NCI-H1048 (cell line): Measurements from ENCODE around the gene CDKN3.
"Not testable (repeated sequence)": the region's sequence is repeated elsewhere in the genome, so short reads cannot be mapped to it uniquely, and the experiment has no call there.

ENCODE experiments used
- DNase-seq: peaks from one replicate; lab custom pipeline; 2025; lab: John Stamatoyannopoulos, UW

The CDKN3 gene

DNA sequence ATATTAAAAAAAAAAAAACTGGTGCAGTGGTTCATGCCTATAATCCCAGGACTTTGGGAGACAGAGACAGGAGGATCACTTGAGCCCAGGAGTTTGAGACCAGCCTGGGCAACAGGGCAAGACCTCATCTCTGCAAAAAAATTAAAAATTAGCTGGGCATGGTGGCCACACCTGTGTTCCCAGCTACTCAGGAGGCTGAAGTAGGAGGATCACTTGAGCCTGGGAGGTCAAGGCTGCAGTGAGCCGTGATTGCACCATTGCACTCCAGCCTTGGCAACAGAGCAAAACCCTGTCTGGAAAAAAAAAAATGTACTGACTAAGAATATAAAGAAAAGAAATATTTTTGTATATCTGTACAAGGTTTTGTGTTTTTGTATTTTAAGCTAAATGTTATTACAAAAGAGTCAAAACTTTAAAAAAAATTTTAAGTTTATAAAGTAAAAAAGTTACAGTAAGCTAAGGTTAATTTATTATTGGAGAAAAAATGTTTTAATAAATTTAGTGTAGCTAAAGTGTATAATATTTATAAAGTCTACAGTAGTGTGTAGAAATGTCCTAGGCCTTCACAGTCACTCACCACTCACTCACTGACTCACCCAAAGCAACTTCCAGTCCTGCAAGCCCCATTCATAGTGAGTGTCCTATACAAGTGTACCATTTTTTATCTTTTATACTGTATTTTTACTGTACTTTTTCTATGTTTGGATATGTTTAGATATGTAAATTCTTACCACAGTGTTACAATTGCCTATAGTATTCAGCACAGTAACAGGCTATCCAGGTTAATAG is 60.2 kb downstream of the CDKN3 start:
- not testable (repeated sequence) for DNase-seq

DNA sequence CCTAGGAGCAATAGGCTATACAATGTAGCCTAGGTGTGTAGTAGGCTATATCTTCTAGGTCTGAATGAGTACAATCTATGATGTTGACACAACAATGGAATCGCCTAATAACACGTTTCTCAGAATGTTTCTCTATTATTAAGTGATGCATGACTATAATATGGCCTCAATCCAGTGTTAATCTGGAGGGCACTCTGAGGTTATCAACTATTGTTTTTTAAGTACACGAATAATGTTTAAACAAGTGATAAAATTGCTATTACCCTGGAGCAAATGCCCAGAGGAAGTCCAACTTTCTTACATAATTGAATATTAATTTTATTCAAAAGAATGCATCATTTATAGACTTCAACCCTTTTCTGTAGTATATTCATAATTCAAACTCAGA is 60.8 kb downstream of the CDKN3 start:
- DNase-seq = no peak

DNA sequence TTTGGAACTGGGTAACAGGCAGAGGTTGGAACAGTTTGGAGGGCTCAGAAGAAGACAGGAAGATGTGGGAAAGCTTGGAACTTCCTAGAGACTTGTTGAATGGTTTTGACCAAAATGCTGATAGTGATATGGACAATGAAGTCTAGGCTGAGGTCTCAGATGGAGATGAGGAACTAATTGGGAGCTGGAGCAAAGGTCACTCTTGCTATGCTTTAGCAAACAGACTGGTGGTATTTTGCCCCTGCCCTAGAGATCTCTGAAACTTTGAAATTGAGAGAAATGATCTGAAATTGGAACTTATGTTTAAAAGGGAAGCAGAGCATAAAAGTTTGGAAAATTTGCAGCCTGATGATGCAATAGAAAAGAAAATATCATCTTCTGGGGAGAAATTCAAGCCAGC is 61.7 kb downstream of the CDKN3 start:
- not testable (repeated sequence) for DNase-seq

DNA sequence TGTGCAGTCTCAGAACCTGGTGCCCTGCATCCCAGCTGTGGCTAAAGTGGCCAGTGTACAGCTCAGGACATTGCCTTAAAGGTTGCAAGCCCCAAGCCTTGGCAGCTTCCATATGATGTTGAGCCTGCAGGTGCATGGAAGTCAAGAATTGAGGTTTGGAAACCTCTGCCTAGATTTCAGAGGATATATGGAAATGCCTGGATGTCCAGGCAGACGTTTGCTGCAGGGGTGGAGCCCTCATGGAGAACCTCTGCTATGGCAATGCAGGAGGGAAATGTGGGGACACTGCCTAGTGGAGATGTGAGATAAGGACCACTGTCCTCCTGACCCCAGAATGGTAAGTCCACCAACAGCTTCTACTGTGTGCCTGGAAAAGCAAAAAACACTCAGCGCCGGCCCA is 62.3 kb downstream of the CDKN3 start:
- no peak for DNase-seq

- no peak for DNase-seq
Measured at GRCh38 chr14:54462048-54462447, 65.2 kb downstream of the CDKN3 start.

- DNase-seq = no peak
Measured at GRCh38 chr14:54465654-54466053, 68.8 kb downstream of the CDKN3 start.

DNA sequence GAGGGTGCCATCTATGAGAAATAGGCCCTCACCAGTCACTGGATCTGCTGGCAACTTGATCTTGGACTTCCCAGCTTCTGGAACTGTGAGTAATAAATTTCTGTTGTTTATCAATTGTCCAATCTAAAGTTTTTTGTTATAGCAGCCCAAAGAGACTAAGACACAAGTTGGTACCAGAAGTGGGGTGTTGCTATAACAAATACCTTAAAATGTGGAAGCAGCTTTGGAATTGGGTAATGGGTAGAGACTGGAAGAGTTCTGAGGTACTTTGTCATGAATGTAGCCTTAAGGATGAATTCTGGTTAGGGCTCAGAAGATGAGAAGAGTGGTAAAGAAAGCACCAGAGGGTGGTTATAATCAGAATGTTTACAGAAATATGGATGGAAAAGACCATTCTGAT is 70.5 kb downstream of the CDKN3 start:
- DNase-seq = no peak
